Activated CD4-positive, CD25-positive, alpha-beta regulatory T cell (primary cell): Measurements from ENCODE around the gene DHRS13.
A peak's percentile ranks its signal among the peaks of the same experiment; 100 is the strongest.
"Not testable (repeated sequence)": the region's sequence is repeated elsewhere in the genome, so short reads cannot be mapped to it uniquely, and the experiment has no call there.

Experiments used
- DNase-seq, 4 experiments: peaks; one replicate each; lab custom pipeline; 2025; lab: John Stamatoyannopoulos, UW

Gene DHRS13

DNA sequence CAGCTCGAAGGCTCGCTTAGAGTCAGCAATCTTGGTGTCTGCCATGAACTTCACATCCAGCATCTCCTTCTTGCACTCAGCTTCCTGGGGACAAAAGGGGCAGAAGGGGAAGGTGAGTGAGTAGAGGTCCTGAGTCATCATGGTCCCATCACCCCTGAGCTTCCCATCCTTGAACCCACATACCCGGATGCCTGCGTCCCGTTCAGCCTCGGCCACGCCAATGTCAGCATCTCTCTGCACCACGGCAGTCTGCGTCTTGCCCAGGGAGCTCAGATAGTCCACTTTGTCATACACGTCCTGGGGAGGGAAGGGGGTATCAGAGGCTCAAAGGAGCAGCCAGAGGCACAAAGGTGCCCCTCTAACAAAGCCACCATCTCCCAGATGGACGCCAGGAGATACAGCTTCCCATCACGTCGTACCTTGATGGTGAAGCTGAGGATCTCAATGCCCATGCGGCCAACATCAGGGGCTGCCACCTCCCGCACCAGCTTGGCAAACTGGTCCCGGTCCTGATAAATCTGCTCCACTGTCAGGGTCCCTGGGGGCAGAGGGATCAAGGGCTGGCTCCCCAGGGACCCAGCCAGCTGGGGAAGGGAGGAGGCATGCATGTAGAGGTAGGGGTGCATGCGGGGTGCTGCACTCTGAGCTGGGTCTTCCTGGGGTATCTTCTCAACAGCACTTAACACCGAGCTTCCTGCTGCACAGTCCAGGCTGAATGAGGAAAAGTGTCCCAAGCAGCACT lies 20.6 kb downstream of the DHRS13 start:
- no peak for DNase-seq

- DNase-seq = no peak
Observed at GRCh38 chr17:28881533-28882056, 21.3 kb downstream of the DHRS13 start.

GRCh38 chr17:28880572-28880945 lies 22.3 kb downstream of the DHRS13 start:
- no peak for DNase-seq

GRCh38 chr17:28879886-28880571 lies 22.9 kb downstream of the DHRS13 start:
- DNase-seq = no peak

- DNase-seq = no peak
Observed at GRCh38 chr17:28878981-28879380, 23.9 kb downstream of the DHRS13 start.

DNA sequence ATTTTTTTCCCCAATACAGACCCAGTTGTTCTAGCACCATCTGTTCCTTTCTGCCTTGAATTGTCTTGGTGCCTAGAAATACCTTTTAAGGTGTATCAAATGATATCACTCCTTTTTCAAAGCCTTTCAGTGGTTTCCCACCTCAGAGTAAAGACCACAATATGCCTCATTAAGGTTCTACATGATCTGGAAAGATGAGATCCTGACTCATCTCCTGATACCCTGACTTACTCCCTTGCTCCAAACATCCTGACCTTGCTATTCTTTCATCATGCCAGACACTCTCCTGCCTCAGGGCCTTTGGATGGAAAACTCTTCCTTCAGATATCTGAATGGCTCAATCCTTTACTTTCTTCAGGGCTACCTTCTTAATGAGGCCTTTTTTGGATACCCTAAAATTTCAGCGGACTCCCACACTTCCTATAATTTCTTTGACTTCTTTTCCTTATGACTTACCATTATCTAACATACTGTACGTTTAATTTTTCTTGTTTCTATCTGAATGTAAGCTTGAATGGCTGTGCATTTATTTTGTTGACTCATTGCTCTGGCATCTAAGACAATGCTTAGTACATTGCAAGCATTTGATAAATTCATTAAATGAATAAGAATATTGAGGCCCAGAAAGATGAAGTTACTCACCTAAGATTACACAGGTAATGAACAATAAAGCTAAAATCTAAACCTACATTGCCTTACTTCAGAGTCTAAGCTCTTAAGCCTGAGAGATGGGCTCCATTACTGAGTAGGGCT lies 24.5 kb downstream of the DHRS13 start:
- DNase-seq = no peak

DNA sequence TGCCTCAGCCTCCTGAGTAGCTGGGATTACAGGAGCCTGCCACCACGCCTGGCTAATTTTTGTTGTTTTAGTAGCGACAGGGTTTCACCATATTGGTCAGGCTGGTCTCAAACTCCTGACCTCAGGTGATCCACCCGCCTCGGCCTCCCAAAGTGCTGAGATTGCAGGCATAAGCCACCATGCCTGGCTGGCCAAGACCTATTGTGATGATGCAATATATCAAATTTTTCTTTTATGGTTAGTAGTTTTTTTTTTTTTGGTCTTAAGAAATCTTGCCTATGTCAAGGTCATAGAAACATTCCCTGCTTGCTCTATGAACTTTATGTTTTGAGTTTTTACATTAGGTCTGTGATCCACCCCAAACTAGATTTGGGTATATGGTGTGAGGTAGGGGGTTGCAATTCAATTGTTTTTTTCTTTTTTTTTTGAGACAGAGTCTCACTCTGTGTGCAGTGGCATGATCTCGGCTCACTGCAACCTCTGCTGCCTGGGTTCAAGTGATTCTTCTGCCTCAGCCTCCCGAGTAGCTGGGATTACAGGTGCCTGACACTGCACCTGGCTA lies 25.6 kb downstream of the DHRS13 start:
- not testable (repeated sequence) for DNase-seq

- no peak for DNase-seq
Observed at GRCh38 chr17:28875848-28876550, 26.9 kb downstream of the DHRS13 start.

DNA sequence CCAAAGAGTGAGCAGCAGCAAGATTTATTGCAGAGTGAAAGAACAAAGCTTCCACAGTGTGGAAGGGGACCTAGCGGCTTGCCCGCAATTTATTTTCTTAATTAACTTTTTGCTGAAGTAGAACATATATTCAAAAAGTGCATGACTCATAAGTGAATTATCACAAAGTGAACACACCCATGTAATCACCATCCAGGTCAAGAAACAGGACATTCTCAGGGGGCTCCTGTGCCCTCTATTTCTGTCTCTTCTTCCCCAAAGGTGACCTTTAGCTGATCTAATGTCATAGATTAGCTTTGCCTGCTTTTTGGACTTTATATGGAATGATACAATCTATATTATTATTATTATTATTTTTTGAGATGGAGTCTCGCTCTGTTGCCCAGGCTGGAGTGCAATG lies 28.1 kb downstream of the DHRS13 start:
- no peak for DNase-seq

- DNase-seq = no peak
Observed at GRCh38 chr17:28873839-28874238, 29.0 kb downstream of the DHRS13 start.

DNA sequence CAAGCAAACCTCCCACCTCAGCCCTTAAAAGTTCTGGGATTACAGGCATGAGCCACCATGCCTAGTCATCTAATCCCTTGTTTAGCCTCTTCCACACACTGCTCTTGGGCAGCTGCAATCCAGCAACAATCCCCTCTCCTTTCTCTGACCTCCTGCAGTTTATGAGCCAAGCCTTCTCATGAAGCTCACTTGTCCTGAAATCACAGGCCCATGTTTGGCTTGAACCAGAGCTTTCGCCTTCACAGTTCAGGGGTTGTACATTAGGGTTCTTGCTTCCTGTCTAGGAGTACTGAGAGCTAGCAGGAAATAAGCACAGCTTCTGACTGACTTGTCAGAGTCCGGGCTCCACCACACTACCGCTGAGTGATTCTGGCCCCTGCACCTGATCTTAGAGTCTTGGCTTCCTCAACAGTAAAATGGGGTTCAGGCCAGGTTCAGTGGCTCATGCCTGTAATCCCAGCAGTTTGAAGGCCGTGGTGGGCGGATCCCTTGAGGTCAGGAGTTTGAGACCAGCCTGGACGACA lies 31.8 kb downstream of the DHRS13 start:
- peak in 1 of 4 experiments; percentile 15 for DNase-seq

- no peak for DNase-seq
Observed at GRCh38 chr17:28867276-28867675, 35.6 kb downstream of the DHRS13 start.

- DNase-seq = no peak
Observed at GRCh38 chr17:28865946-28866752, 36.7 kb downstream of the DHRS13 start.

DNA sequence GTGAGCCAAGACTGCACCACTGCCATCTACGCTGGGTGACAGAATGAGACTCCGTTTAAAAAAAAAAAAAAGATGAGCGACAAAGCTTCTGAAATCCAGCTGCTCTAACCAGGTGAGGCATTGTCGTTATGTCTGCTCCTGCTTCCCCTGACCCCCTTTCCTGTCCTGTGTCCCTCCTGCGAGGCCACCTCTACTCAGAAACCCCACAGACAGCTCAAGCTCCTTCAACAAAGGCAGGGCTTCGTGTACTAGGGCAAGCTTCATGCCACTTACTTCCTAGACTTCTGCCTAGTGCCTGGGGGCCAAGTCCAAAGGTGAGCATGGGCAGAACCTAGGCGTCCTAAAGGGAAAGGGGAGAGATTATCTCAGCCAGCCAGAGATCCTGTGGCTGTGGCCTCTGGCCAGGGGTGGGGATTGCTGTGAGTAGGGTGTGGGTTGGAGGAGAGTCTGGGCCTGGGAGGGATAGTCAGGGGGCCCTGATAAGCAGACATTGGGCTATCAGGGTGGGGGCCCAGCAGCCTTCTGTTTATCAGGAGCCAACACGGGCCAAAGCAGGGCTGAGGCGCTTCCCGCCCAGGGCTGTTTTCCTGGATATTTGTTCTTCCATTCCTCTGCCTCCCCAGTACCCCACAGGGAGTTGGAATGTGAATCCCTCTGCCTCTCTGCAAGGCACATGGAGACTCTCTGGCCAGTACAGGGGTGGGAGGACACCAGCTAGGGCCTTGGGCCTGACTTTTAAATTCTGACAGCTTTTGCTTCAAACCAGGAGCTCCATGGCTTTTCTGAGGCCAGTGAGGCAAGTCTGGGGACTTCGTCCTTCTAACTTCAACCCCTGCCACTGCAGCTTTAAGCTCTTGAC lies 37.7 kb downstream of the DHRS13 start:
- DNase-seq = no peak

GRCh38 chr17:28863953-28864352 lies 38.9 kb downstream of the DHRS13 start:
- no peak for DNase-seq

DNA sequence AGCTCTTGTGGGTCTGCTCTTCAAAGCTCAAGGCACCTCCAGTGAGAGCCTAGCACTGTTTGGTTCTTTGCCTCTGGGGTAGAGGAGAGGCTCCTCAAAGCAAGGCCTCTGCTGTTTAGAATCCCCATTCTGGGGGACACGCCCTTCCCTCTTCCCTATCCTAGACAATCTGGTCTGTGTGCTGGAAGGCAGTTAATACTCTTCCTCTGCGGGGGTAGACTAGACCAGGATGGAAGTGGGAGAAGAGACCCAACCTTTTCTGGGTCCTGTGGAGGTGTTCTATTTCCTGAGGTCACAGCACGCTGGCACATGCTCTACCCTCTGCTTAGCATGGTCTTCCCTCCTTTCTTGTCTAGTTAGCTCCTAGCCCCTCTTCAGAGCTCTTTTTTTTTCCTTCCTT lies 40.3 kb downstream of the DHRS13 start:
- no peak for DNase-seq

- no peak for DNase-seq
Observed at GRCh38 chr17:28861393-28862203, 41.3 kb downstream of the DHRS13 start.

DNA sequence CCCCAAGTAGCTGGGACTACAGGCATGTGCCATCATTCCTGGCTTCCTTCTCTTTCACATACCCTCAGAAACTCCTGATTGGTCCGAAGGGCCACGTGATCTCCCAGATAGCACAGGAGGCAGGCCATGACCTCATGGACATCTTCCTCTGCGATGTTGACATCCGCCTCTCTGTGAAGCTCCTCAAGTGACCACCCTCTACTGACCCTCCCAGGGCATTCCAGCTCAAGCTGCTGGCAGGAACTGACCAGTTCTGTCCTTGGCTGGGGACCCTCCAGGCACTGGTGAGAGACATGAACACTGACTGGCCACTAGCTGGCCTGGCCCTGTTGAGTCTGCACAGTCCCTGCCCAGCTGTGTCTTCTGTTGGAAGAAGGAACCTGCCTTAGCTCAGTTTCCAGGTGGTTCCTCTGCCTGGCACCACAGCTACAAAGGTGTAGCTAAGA lies 42.5 kb downstream of the DHRS13 start:
- no peak for DNase-seq
